GM21515 (cell line): Measurements from ENCODE around the gene RNF5.
"Not testable (repeated sequence)": the region's sequence is repeated elsewhere in the genome, so short reads cannot be mapped to it uniquely, and the experiment has no call there.

Source experiments
- ATAC-seq: cut with Tn5 transposase; IDR thresholded peaks from one replicate; pipeline ENCODE4 v1.9.1; 2021; ENCODE audit not compliant: unreplicated experiment

Gene RNF5

GRCh38 chr6:32175322-32175710 lies 2.9 kb upstream of the RNF5 start:
- no peak for ATAC-seq

DNA sequence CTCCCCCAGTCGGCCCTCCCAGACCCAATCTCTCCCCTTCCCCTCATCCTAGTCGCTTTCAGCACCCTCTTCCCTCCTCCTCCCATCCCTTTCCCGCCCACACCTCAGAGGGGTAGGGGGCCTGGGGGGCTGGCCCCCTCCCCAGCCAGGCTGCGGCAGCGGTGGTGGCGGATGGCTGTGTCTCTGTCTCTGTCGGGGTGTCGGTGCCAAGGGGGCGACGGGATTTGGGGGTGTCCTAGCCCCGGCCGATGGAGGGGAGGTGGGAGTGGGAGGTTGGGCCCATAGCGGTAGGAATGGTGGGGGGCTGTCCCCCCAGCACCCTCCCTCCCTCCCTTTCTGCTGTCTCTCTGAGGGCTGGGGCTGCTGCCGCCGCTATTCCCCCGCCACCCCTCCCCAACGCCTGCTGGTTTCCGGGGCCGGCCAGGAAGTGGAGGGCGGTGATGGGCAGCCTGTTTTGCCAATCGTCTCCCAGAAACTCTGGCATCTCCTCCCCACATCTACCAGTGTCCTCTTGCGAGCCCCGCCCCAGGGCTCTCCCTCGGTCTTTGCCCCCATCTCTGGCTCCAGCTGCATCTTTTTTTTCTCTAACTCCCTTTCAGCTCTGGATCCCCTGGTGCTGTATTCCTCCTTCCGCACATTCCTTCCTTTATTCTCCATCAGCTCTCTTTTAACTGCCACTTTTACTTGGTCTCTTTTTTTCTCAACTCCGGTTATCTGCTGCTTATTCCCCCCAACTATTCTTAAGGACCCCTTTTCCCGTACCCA lies 2.3 kb upstream of the RNF5 start, which contains the start of gene AGPAT1:
Gene AGPAT1 (minus strand): TSS at position 374 of the 765 bp plus-strand sequence. CDS start 4,588 bp downstream, outside the sequence.
- peak; percentile 42 for ATAC-seq

DNA sequence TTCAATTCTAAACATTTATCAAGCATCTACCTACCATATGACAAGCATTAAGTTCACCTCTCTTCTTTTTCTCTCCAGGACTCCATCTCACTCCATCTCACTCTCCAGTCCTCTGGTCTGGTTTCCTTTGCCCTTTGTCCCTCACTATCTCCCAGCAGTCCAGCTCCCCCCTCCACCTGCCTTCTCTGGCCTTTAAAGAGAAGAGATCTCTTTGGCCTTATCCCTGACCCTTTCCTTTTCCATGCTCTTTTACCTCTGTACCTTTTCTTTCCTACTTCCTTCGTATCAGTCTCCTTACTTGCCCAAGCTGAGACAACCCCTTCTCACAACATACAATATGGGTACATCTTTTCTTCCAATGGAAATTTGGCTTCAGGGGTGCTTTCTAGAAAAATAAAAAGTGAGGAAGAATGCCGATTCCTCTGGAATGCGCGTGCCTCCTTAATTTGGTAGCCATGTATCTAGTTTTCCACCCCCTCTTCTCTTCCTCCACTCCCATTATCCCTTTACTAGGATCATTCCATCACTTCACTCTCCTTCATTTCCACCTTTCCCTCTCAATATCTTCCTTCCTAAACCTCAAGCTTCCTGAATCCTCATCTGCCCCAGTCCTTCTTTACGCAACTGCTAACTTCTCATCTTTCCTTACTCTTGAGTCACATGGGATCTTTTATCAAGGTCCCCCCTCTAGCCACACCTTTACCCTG lies 1.6 kb upstream of the RNF5 start:
- ATAC-seq: no peak

DNA sequence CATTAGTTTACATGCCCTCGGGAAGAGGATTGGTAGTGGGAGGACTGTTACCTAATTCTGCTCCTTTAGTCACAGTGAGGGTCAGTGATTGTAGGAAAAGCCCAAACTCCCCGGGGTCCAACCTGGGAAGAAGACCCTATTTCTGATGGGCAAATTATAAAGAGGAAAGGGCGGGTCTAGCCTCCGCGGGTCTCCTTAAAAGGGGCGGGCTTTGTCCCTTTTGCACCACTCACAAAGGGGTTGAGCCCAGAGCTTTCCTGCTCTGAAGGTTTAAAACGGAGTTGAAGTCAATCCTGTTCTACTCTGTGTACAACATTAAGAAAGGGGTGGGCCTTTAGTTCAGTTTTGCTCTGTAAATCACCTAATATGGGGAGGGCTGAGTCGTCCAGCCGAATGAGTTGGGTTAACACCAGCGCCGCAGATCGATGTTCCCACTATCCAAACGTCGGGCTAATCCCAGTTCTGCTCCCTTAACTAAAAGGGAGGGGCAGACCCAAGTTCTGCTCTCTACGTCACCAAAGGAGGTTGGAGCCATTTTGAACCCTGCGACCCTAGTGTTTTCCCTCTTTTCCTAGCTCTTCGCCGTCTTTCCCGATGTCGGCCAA lies 920 bp upstream of the RNF5 start:
- no peak for ATAC-seq

GRCh38 chr6:32178547-32179440 lies 589 bp downstream of the RNF5 start:
- ATAC-seq: no peak

DNA sequence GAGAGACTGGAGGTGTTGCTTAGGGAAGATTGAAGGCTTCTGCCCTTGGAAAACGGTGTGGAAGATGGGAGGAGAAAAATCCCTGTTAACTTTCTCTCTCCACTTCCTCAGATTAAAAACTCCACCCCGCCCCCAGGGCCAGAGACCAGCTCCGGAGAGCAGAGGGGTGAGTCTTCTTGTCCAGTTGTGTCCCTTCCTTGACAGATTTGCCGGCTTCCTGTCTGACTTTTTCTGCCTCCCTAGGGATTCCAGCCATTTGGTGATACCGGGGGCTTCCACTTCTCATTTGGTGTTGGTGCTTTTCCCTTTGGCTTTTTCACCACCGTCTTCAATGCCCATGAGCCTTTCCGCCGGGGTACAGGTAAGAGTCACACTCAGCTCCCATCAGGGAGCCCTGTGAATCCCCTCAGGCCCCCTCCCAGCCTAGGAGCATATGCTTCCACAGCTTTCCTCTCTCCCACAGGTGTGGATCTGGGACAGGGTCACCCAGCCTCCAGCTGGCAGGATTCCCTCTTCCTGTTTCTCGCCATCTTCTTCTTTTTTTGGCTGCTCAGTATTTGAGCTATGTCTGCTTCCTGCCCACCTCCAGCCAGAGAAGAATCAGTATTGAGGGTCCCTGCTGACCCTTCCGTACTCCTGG lies 1.7 kb downstream of the RNF5 start:
- no peak for ATAC-seq

- no peak for ATAC-seq
Observed at GRCh38 chr6:32181148-32181702, 3.0 kb downstream of the RNF5 start.

DNA sequence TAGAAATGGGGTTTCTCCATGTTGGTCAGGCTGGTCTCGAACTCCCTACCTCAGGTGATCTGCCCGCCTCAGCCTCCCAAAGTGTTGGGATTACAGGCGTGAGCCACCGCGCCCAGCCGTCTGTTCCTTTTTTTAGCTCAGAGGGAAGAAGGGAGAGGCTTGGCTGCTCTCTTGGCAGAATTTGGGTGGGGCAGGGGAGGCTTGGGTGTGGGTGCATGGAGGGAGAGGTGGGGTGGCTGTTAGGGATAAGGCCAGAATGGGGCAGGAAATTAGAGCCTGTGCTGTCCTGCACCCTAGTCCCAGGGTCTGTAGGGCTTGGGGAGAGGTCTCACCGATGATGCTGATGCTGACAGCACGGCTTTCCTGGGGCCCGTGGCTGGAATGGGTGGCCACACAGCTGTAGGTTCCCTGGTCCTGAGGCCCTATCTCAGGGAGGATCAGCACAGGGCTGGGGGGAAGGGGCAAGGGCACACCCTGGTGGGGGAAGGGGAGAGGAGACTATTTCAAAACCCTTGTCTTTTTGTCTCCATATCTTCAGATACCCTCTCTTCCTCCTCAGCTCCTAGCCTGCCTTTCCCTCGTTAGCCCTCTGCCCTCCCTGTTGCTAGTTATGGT lies 3.8 kb downstream of the RNF5 start:
- no peak for ATAC-seq

- no peak for ATAC-seq
Observed at GRCh38 chr6:32182555-32182981, 4.4 kb downstream of the RNF5 start.

GRCh38 chr6:32183030-32183429 lies 4.8 kb downstream of the RNF5 start:
- no peak for ATAC-seq

DNA sequence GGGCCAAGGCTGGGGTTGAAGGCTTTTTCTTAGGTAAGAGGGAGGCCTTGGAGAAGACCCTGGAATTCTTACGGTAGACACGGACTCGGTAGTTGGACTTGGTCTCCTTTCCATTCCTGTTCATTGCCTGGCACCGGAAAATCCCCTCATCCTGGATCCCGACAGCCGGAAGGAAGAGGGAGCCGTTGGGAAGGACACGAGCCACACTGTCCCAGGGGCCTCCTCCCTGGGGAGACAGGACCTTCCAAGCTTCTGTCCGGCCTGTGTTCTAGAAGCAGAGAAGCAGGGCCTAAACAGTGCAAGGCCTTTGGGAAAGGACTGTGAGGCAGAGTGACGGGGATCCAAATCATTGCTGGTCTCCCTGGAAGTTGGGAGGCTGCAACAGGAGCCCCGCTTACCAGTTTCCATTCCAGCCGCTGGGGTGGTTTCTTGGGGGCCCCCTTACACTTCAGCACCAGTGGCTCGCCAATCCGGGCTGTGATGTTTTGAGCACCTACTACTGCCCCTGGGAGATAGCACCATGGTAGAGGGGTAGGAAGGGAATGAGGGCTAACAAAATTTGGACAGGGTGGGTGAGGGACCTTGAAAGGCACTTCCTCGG lies 5.4 kb downstream of the RNF5 start:
- ATAC-seq: no peak

- no peak for ATAC-seq
Observed at GRCh38 chr6:32184084-32184640, 6.0 kb downstream of the RNF5 start, which contains the start of gene AGER. AGER (minus strand) TSS chr6:32184253; CDS start chr6:32184222, 31 bp downstream.

DNA sequence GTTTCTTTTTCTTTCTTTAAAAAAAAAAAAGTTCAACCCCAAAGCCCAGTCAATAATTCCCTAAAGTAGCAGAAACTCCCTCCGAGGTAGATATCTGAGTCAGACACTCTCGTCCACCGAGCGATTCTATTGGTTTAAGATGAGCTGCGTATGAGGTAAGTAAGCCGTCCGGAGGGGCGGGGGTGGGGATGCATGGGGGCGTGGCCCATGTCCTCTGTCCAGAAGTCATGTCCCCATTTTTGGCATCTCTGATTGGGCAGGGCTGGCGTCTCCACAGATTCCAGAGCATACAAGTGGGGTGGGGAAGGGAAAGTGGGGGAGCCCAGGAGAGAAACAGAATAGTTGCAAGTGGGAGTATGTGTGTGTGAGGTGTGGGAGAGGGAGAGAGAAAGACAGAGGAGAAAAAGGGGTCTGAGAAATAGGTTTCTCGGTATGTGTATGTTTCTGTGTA lies 7.5 kb downstream of the RNF5 start:
- not testable (repeated sequence) for ATAC-seq

- ATAC-seq: not testable (repeated sequence)
Observed at GRCh38 chr6:32186151-32186840, 8.1 kb downstream of the RNF5 start.

- ATAC-seq: no peak
Observed at GRCh38 chr6:32187009-32187709, 9.0 kb downstream of the RNF5 start.

DNA sequence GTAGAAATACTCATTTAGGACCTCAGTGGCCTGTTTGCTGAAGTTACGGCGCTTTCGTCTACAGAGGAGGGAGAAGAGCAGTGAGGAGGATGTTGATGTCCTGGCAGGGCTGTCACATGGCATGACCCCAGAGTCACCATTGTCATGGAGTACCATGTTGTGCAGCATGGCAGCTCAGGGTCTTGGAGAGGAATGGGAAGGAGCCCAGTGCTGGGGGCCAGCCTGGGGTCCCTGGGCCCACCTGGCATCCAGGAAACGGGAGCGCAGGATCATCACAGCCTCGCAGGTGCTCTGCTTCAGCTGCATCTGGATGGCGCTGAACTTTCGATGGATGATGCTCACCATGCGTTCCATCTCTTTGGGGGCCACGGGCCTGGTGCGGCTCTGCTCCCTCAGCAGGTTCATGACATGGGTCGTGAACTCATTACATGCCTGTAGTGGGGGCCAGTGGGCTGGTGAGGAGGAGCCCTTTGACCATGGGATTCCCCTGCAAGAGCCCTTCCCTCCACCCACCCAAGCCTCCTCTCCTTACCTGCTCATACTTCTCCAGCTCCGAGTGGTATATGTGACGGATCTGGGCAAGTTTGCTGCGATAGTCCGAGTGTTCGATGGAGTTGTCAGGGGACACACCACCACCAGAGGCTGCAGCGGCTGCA lies 9.6 kb downstream of the RNF5 start:
- not testable (repeated sequence) for ATAC-seq
